ENCODE measurements around the gene FGF8.

DNA sequence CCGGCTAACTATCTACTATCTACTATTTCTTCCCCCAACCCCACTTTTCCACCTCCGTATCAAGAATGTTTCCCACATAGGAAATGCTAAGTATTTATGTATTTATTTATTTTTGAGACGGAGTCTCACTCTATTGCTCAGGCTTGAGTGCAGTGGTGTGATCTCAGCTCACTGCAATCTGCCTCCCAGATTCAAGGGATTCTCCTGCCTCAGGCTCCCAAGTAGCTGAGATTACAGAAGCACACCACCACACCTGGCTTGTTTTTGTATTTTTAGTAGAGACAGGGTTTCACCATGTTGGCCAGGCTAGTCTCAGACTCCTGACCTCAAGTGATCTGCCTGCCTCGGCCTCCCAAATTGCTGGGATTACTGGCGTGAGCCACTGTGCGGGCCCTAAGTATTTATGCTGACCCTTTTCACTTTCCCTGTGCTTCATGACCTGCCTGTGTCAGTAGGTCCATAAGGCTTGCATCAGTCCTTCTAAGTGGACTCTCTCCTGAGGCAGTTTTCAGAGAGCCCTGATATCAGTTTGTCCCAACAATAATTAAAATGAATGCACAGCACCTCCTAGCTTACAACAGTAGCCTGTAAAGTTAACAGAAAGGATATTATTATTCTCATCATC lies 55.2 kb downstream of the FGF8 start:
- TF ChIP-seq CTCF (IDR thresholded peaks at IDR 0.05), result no peak
- no peak for TF ChIP-seq POLR2A (IDR thresholded peaks at IDR 0.05)

All from tibial nerve (tissue), 3 donors.